ENCODE data around the gene LUC7L2. TPM values are rescaled to one million over a fixed set of nuclear protein-coding genes. Genes with fewer than 3 reads are reported as not detected.

LUC7L2 gene
- total and polyA plus RNA-seq, 10 of the 15 experiments (the other 5 are each of a cell fraction or from before 2014, with no cell fraction given): 31.7 to 98.7 (median 68.6) TPM

- H2AFZ ChIP-seq (ENCODE audit: control insufficient read depth, low read depth, low read length): no peak overlapping the region
- SMC1A ChIA-PET (ENCODE audit: uncharacterized antibody, unreplicated experiment): no interaction called here
- H3K27me3 ChIP-seq (replicated peaks in 1 of 2; ENCODE audit: control insufficient read depth in 2 of 2, insufficient read depth in 2 of 2, low read length in 1 of 2): no peaks in the 10 kb centered on the region
- ATAC-seq (no peak), FAIRE-seq (no peak), DNase-seq (ENCODE audit: low read depth, low spot score) (no peak)
- H3K9ac ChIP-seq (ENCODE audit: control insufficient read depth, insufficient read depth, low read length): no peak overlapping the region
- no peaks in the 10 kb centered on the region for H3K9me3 ChIP-seq (replicated peaks; ENCODE audit: control insufficient read depth, insufficient read depth, low read length)
- in situ Hi-C loops (cut with MboI): no loop called here
- H3K4me2 ChIP-seq (ENCODE audit: control insufficient read depth, insufficient read depth): no peak overlapping the region
- TF ChIP-seq STAT1 (conservative IDR thresholded peaks at IDR 0.05) (no peak), SPI1 (IDR thresholded peaks at IDR 0.05; ENCODE audit: borderline replicate concordance, insufficient read depth, low read depth, low read length) (peak; percentile 13; the same call in 1 of the 2 replicates), ELK1 (IDR thresholded peaks at IDR 0.05; ENCODE audit: low read depth, low read length) (no peak), EP300 (IDR thresholded peaks at IDR 0.05; ENCODE audit: borderline replicate concordance in 1 of 2, control insufficient read depth in 1 of 2, low read depth in 2 of 2, low read length in 2 of 2) (no peak)
- intact Hi-C loops (cut with micrococcal nuclease; ENCODE audit: unreplicated experiment): no loop called here
- POLR2A ChIA-PET: no interaction called here
- no TSS peak for BruUV-seq (replicated peaks)
- no peak overlapping the region for H3K27ac ChIP-seq (ENCODE audit: control insufficient read depth, insufficient read depth)
- RAD21 ChIA-PET (ENCODE audit: unreplicated experiment): no interaction called here
- H3K4me1 ChIP-seq (ENCODE audit: control insufficient read depth, insufficient read depth, low read length): no peaks in the 10 kb centered on the region
- WGBS (ENCODE audit: insufficient coverage, insufficient replicate concordance, low lambda C conversion rate, missing lambda C conversion rate): 62% methylated on average over 6 of the region's 6 CpGs
- CTCF ChIA-PET: interaction anchor here (0.7 kb wide), 1 partner anchor 52 kb away, joined by 4 read pairs; no protein-coding TSS in a partner anchor
- no peaks in the 10 kb centered on the region for H4K20me1 ChIP-seq (ENCODE audit: control insufficient read depth, insufficient read depth)
- H3K4me3 ChIP-seq: no peak overlapping the region
- peaks cover 3 to 19% of the 10 kb centered on the region in 2 experiments for H3K36me3 ChIP-seq (ENCODE audit: control insufficient read depth in 2 of 2, insufficient read depth in 2 of 2, low read length in 1 of 2)
- peaks cover 9% of the 10 kb centered on the region for H3K79me2 ChIP-seq (ENCODE audit: control insufficient read depth, insufficient read depth, low read length)
These were observed 22.7 kb downstream of the LUC7L2 start for GRCh38 chr7:139382439-139382838.

GRCh38 chr7:139384611-139385010 is 24.9 kb downstream of the LUC7L2 start:
- no peaks in the 10 kb centered on the region for H4K20me1 ChIP-seq (ENCODE audit: control insufficient read depth, insufficient read depth)
- no peaks in the 10 kb centered on the region for H3K4me1 ChIP-seq (ENCODE audit: control insufficient read depth, insufficient read depth, low read length)
- H3K27me3 ChIP-seq (replicated peaks in 1 of 2; ENCODE audit: control insufficient read depth in 2 of 2, insufficient read depth in 2 of 2, low read length in 1 of 2): no peaks in the 10 kb centered on the region
- peaks cover 1 to 27% of the 10 kb centered on the region in 2 experiments for H3K36me3 ChIP-seq (ENCODE audit: control insufficient read depth in 2 of 2, insufficient read depth in 2 of 2, low read length in 1 of 2)
- no peaks in the 10 kb centered on the region for H3K9me3 ChIP-seq (replicated peaks; ENCODE audit: control insufficient read depth, insufficient read depth, low read length)
- SMC1A ChIA-PET (ENCODE audit: uncharacterized antibody, unreplicated experiment): no interaction called here
- no peak overlapping the region for H3K27ac ChIP-seq (ENCODE audit: control insufficient read depth, insufficient read depth)
- H3K9ac ChIP-seq (ENCODE audit: control insufficient read depth, insufficient read depth, low read length): no peak overlapping the region
- no peak for DNase-seq (ENCODE audit: low read depth, low spot score)
- FAIRE-seq: no peak
- H3K4me2 ChIP-seq (ENCODE audit: control insufficient read depth, insufficient read depth): no peak overlapping the region
- no peak for ATAC-seq
- no peak overlapping the region for H3K4me3 ChIP-seq
- RAD21 ChIA-PET (ENCODE audit: unreplicated experiment): no interaction called here
- BruUV-seq (replicated peaks): TSS peak; percentile 11
- peaks cover 21% of the 10 kb centered on the region for H3K79me2 ChIP-seq (ENCODE audit: control insufficient read depth, insufficient read depth, low read length)
- CTCF ChIA-PET: interaction anchor here (0.7 to 1.3 kb wide), 2 partner anchors 8 to 16 kb away, joined by 3 read pairs; no protein-coding TSS in a partner anchor
- in situ Hi-C loops (cut with MboI): no loop called here
- no peak overlapping the region for H2AFZ ChIP-seq (ENCODE audit: control insufficient read depth, low read depth, low read length)
- POLR2A ChIA-PET: no interaction called here
- intact Hi-C loops (cut with micrococcal nuclease; ENCODE audit: unreplicated experiment): no loop called here
- WGBS (ENCODE audit: insufficient coverage, insufficient replicate concordance, low lambda C conversion rate, missing lambda C conversion rate): 98% methylated on average over 3 of the region's 3 CpGs
- no peak for TF ChIP-seq ZNF217 (IDR thresholded peaks at IDR 0.05)
- no peak for TF ChIP-seq NKRF (conservative IDR thresholded peaks at IDR 0.05)
- TF ChIP-seq STAT1 (conservative IDR thresholded peaks at IDR 0.05): no peak
- TF ChIP-seq NR2C2 (IDR thresholded peaks at IDR 0.05; ENCODE audit: borderline replicate concordance, control insufficient read depth, insufficient read length, low read depth): no peak
- no peak for TF ChIP-seq E2F8 (IDR thresholded peaks at IDR 0.05; ENCODE audit: low read depth, partially characterized antibody)
- no peak for TF ChIP-seq ZBED1 (IDR thresholded peaks at IDR 0.05; ENCODE audit: borderline replicate concordance)
- TF ChIP-seq NFXL1 (IDR thresholded peaks at IDR 0.05; ENCODE audit: borderline replicate concordance): no peak
- TF ChIP-seq RAD21 (IDR thresholded peaks at IDR 0.05; ENCODE audit: insufficient read depth, low read depth, low read length): no peak
- no peak for TF ChIP-seq SPI1 (IDR thresholded peaks at IDR 0.05; ENCODE audit: borderline replicate concordance, insufficient read depth, low read depth, low read length)
